Retinal pigment epithelial cell (primary cell): ENCODE measurements around the gene POLE.
A peak's percentile ranks its signal among the peaks of the same experiment; 100 is the strongest.
"Not testable (repeated sequence)": the region's sequence is repeated elsewhere in the genome, so short reads cannot be mapped to it uniquely, and the experiment has no call there.

Experiments
- DNase-seq: peaks from one replicate; pipeline ENCODE4 v3.0.0-alpha.2; 2010; ENCODE audit warnings: low read depth
- H3K4me3 ChIP-seq: 2 replicates; pipeline ENCODE4 v1.5.1; 2011; ENCODE audit warnings: mild to moderate bottlenecking, low read length, control low read depth, moderate library complexity
- CTCF ChIP-seq: conservative IDR thresholded peaks from 2 replicates; pipeline ENCODE4 v1.5.1; 2011; ENCODE audit warnings: low read depth, low read length, control low read depth, inconsistent platforms

The POLE gene

GRCh38 chr12:132698341-132698740 lies 11.2 kb upstream of the POLE start:
- no peak for DNase-seq
- no peak overlapping the region for H3K4me3 ChIP-seq
- no peak for TF ChIP-seq CTCF

- DNase-seq = no peak
- H3K4me3 ChIP-seq = no peak overlapping the region
- TF ChIP-seq CTCF = no peak
These were observed 8.3 kb upstream of the POLE start for GRCh38 chr12:132695431-132695830.

- H3K4me3 ChIP-seq, DNase-seq: not testable (repeated sequence)
These were observed 7.7 kb upstream of the POLE start for GRCh38 chr12:132694888-132695287.

GRCh38 chr12:132692030-132692429 lies 4.9 kb upstream of the POLE start:
- H3K4me3 ChIP-seq, DNase-seq: not testable (repeated sequence)

GRCh38 chr12:132690112-132690511 lies 3.0 kb upstream of the POLE start:
- no peak overlapping the region for H3K4me3 ChIP-seq
- TF ChIP-seq CTCF = no peak
- DNase-seq = no peak

- no peak for TF ChIP-seq CTCF
- no peak for DNase-seq
- peak overlapping the region; percentile 11 for H3K4me3 ChIP-seq
These were observed 2.1 kb upstream of the POLE start for GRCh38 chr12:132689227-132689626.

- no peak for TF ChIP-seq CTCF
- DNase-seq = no peak
- peak overlapping the region; percentile 55 for H3K4me3 ChIP-seq
These were observed 324 bp downstream of the POLE start for GRCh38 chr12:132686825-132687210.

GRCh38 chr12:132685400-132685799 lies 1.7 kb downstream of the POLE start:
- H3K4me3 ChIP-seq = no peak overlapping the region
- DNase-seq = no peak
- no peak for TF ChIP-seq CTCF
